OCI-LY7 (cell line): ENCODE measurements around the gene FAM98A. TPM values are rescaled to one million over a fixed set of nuclear protein-coding genes. Genes with fewer than 3 reads are reported as not detected.

Experiments
- BruUV-seq: library from RNA; stranded (reverse); fragments of 400-500 nt; replicated peaks from 2 replicates; lab custom pipeline; 2021; lab: Mats Ljungman, UMichigan
- CTCF ChIA-PET: fragments of 300-600 bp; sonication (Branson Sonifier 250); formaldehyde crosslinking; loops from one replicate; lab custom pipeline; 2022; ENCODE audit warnings: antibody characterized with exemption; ENCODE audit not compliant: unreplicated experiment; lab: Charles Lee
- POLR2A ChIA-PET: fragments of 300-600 bp; sonication (Branson Sonifier 250); formaldehyde crosslinking; loops from one replicate; lab custom pipeline; 2022; ENCODE audit warnings: antibody characterized with exemption; lab: Charles Lee
- DNase-seq: peaks from one replicate; pipeline ENCODE4 v3.0.0-alpha.2; 2015; ENCODE audit warnings: low spot score
- H2AFZ ChIP-seq: fragments of 200-600 bp; sonication (generic), shearing (Covaris generic); 2 replicates; pipeline ENCODE4 v1.6.1; 2014; ENCODE audit warnings: mild to moderate bottlenecking, antibody characterized with exemption, low read length, moderate library complexity
- H3K27ac ChIP-seq: fragments of 200-600 bp; sonication (generic); 2 replicates; pipeline ENCODE4 v1.5.1; 2014; ENCODE audit warnings: mixed run types, low read depth, mild to moderate bottlenecking, moderate library complexity, low read length, inconsistent platforms; ENCODE audit not compliant: poor library complexity, severe bottlenecking
- H3K36me3 ChIP-seq: fragments of 200-600 bp; sonication (generic); 2 replicates; pipeline ENCODE4 v1.6.1; 2014; ENCODE audit warnings: mild to moderate bottlenecking, antibody characterized with exemption, low read length, moderate library complexity, mixed read lengths; ENCODE audit not compliant: insufficient read depth
- H3K4me1 ChIP-seq: fragments of 200-600 bp; sonication (generic); 2 replicates; pipeline ENCODE4 v1.5.1; 2014; ENCODE audit warnings: mild to moderate bottlenecking, low read length; ENCODE audit not compliant: insufficient read depth, poor library complexity, severe bottlenecking
- H3K4me2 ChIP-seq: fragments of 200-600 bp; sonication (generic); 2 replicates; pipeline ENCODE4 v1.6.1; 2014; ENCODE audit warnings: mild to moderate bottlenecking, low read length
- H3K4me3 ChIP-seq: fragments of 200-600 bp; sonication (generic); 2 replicates; pipeline ENCODE4 v1.5.1; 2014; ENCODE audit warnings: mild to moderate bottlenecking, low read depth, low read length; ENCODE audit not compliant: poor library complexity, severe bottlenecking
- H3K79me2 ChIP-seq: fragments of 200-600 bp; sonication (generic); 2 replicates; pipeline ENCODE4 v1.6.1; 2016; ENCODE audit warnings: low read depth, mild to moderate bottlenecking, low read length, moderate library complexity, mixed read lengths; ENCODE audit not compliant: insufficient read depth
- H3K9me2 ChIP-seq: fragments of 200-600 bp; sonication (generic); 2 replicates; pipeline ENCODE4 v1.6.1; 2016; ENCODE audit warnings: mild to moderate bottlenecking, low read length, mixed read lengths; ENCODE audit not compliant: insufficient read depth
- H3K9me3 ChIP-seq: fragments of 200-600 bp; sonication (generic); 2 replicates; pipeline ENCODE4 v1.6.1; 2014; ENCODE audit warnings: mild to moderate bottlenecking, mixed run types, low read length, mixed read lengths
- H4K20me1 ChIP-seq: fragments of 200-600 bp; sonication (generic); 2 replicates; pipeline ENCODE4 v1.6.1; 2014; ENCODE audit warnings: mild to moderate bottlenecking, antibody characterized with exemption, low read length, moderate library complexity, mixed read lengths; ENCODE audit not compliant: insufficient read depth
- EZH2phosphoT487 ChIP-seq: fragments of 200-600 bp; sonication (generic); IDR thresholded peaks from 2 replicates; pipeline ENCODE4 v1.6.1; 2018; ENCODE audit warnings: low read depth, borderline replicate concordance, mild to moderate bottlenecking, mixed run types, antibody characterized with exemption, low read length, moderate library complexity, mixed read lengths
- intact Hi-C: fragments of 100-400 bp; cut with micrococcal nuclease; formaldehyde crosslinking; loops from one replicate; pipeline ENCODE4 v1.10.0; 2022; ENCODE audit not compliant: unreplicated experiment
- total RNA-seq, 2 experiments: library from RNA; depleted of rRNA in 1 of 2; stranded (reverse); fragments of >200 nt in 1 of 2; shearing (Covaris generic) in 1 of 2; gene quantifications; 2 replicates each; pipeline ENCODE4 v1.2.3, GENCODE V29; 2014 to 2022
- TF ChIP-seq, protein P1 (sequence below): fragments of 200-600 bp; sonication (generic); conservative IDR thresholded peaks from 2 replicates; pipeline ENCODE4 v1.5.1; 2014; ENCODE audit warnings: mild to moderate bottlenecking, antibody characterized with exemption, low read length, moderate library complexity, mixed read lengths

The FAM98A gene
- total RNA-seq, 2 experiments from 2014 or later = 35.7 to 55.6 TPM

DNA sequence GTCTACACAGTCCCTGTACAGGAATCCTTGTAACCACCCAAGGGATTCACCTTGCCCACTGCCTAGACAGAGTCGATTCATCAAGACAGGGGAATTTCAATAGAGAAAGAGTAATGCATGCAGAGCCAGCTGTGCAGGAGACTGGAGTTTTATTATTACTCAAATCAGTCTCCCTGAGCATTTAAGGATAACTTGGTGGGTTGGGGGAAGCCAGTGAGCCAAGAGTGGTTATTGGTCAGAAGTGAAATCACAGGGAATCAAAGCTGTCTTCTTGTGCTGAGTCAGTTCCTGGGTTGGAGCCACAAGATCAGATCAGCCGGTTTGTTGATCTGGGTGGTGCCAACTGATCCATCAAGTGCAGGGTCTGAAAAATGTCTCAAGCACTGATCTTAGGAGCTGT, 17.8 kb upstream of the FAM98A start:
- H3K4me2 ChIP-seq = no peak overlapping the region
- no peak overlapping the region for H2AFZ ChIP-seq
- no peaks in the 10 kb centered on the region for H3K9me2 ChIP-seq
- H3K9me3 ChIP-seq = peaks cover 30% of the 10 kb centered on the region; the same call in 1 of the 2 replicates
- H3K36me3 ChIP-seq = no peaks in the 10 kb centered on the region
- TF ChIP-seq, protein P1, sequence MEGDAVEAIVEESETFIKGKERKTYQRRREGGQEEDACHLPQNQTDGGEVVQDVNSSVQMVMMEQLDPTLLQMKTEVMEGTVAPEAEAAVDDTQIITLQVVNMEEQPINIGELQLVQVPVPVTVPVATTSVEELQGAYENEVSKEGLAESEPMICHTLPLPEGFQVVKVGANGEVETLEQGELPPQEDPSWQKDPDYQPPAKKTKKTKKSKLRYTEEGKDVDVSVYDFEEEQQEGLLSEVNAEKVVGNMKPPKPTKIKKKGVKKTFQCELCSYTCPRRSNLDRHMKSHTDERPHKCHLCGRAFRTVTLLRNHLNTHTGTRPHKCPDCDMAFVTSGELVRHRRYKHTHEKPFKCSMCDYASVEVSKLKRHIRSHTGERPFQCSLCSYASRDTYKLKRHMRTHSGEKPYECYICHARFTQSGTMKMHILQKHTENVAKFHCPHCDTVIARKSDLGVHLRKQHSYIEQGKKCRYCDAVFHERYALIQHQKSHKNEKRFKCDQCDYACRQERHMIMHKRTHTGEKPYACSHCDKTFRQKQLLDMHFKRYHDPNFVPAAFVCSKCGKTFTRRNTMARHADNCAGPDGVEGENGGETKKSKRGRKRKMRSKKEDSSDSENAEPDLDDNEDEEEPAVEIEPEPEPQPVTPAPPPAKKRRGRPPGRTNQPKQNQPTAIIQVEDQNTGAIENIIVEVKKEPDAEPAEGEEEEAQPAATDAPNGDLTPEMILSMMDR = no peak
- TF ChIP-seq EZH2phosphoT487 = no peak
- H3K4me3 ChIP-seq = no peak overlapping the region
- no peak for DNase-seq
- ChIA-PET POLR2A (no interaction called here), CTCF (no interaction called here)
- BruUV-seq = no TSS peak
- no peaks in the 10 kb centered on the region for H4K20me1 ChIP-seq
- H3K27ac ChIP-seq = no peak overlapping the region
- no peaks in the 10 kb centered on the region for H3K79me2 ChIP-seq
- no peaks in the 10 kb centered on the region for H3K4me1 ChIP-seq
- intact Hi-C loops = no loop called here

DNA sequence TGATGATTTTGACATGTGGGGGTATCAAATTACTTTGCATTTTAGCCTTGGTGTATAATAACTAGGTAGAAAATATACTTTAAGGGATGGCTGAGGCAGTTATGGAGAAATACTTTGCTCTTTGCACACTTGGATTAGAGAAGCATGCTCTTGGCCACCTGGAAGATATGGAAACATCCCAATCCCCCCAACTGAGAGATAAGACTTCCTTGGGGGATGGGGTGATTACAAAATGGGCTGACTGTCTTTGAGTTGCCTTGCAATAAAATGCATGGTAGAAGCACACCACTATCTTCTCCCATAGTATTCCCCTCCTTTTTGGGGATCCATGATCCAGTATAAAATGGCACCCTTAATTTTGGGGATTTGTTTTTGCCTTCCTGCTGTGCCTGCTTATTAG, 15.1 kb upstream of the FAM98A start:
- H3K4me1 ChIP-seq = no peaks in the 10 kb centered on the region
- ChIA-PET CTCF (no interaction called here), POLR2A (interaction anchor here (1.4 kb wide), 1 partner anchor 11 kb away, joined by 5 read pairs; no protein-coding TSS in a partner anchor)
- H3K4me2 ChIP-seq = no peak overlapping the region
- no peaks in the 10 kb centered on the region for H4K20me1 ChIP-seq
- TF ChIP-seq, protein P1 = no peak
- no peak for TF ChIP-seq EZH2phosphoT487
- H3K9me3 ChIP-seq = peaks cover 24% of the 10 kb centered on the region; the same call in 1 of the 2 replicates
- H3K4me3 ChIP-seq = no peak overlapping the region
- no peaks in the 10 kb centered on the region for H3K79me2 ChIP-seq
- intact Hi-C loops = no loop called here
- H2AFZ ChIP-seq = no peak overlapping the region
- no peak overlapping the region for H3K27ac ChIP-seq
- no peaks in the 10 kb centered on the region for H3K9me2 ChIP-seq
- BruUV-seq = no TSS peak
- no peak for DNase-seq
- no peaks in the 10 kb centered on the region for H3K36me3 ChIP-seq

DNA sequence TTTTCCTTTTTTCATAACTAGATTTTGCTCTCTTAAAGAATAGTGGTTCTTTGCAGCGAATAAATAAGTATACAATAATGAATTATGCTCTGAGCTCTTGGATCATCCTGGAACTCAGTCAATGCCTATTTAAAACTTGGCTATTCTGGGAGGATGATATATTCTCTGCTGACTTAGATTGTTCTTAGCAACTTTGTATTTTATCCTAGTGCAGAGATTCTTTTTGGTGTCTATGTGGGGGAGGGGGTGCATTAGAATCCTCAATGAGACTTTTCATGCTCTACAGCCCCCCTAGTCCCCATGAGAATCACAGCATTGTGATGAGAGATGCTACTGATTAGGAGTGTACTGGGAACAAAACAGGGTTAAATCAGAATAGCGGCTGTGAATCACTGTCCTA, 8.8 kb upstream of the FAM98A start:
- CTCF ChIA-PET = no interaction called here
- intact Hi-C loops = no loop called here
- Histone ChIP-seq H2AFZ (no peak overlapping the region), H3K79me2 (no peaks in the 10 kb centered on the region), H3K9me3 (no peaks in the 10 kb centered on the region), H3K27ac (no peak overlapping the region), H3K4me1 (no peaks in the 10 kb centered on the region), H3K4me2 (no peak overlapping the region), H3K36me3 (no peaks in the 10 kb centered on the region), H3K9me2 (no peaks in the 10 kb centered on the region), H4K20me1 (no peaks in the 10 kb centered on the region), H3K4me3 (no peak overlapping the region)
- no TSS peak for BruUV-seq
- no peak for DNase-seq
- POLR2A ChIA-PET = no interaction called here
- TF ChIP-seq, protein P1 = no peak
- no peak for TF ChIP-seq EZH2phosphoT487
